HK-2 (cell line): ENCODE results near the gene DNM3.

Experiments
- DNase-seq: peaks from one replicate; pipeline ENCODE4 v3.0.0-alpha.2; 2018; ENCODE audit not compliant: unreplicated experiment

Gene DNM3

DNA sequence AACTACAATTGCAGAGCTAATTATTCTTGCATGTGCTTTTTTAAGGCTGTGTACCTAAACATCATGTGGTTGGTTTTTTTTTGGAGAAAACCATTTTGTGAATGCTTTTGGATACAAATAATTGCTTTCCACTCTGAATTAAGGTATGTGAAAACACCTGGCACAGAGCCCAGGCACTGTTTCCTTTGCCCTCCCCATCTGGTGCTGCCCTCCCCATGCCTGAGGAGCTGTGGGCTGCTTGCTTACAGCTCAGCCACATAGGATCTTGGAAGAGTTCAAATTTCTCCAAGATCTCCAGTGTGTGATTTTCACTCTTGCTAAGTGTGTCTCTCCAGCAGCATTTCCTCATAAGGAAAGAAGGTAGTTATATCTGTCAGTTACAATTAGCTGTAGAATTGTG, 27.8 kb downstream of the DNM3 start:
- DNase-seq, result no peak

- DNase-seq, result no peak
Observed at GRCh38 chr1:171871848-171872247, 30.6 kb downstream of the DNM3 start.

- DNase-seq, result no peak
Observed at GRCh38 chr1:171872430-171872829, 31.1 kb downstream of the DNM3 start.

DNA sequence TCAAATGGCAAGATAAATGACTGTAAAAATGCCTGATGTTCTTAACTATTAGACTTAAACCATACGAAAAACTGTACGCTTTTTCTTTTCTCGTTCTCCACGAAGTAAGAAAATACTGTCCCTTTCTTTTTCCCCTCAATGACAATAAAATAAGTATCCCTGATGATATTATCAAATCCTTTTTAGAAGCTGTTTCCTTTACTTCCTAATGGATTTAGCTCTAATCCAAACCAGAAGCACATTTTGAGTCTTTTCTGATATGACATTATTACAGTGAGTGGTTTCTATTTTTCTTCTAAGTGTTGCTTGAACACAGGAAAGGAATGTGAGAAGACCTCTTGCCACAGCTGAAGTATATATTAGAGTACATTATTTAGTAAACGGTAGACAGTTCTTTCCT, 32.4 kb downstream of the DNM3 start:
- DNase-seq, result no peak

GRCh38 chr1:171877701-171878100, 36.4 kb downstream of the DNM3 start:
- DNase-seq, result no peak

- DNase-seq, result no peak
Observed at GRCh38 chr1:171879556-171879955, 38.3 kb downstream of the DNM3 start.

GRCh38 chr1:171881442-171881841, 40.1 kb downstream of the DNM3 start:
- no peak for DNase-seq

DNA sequence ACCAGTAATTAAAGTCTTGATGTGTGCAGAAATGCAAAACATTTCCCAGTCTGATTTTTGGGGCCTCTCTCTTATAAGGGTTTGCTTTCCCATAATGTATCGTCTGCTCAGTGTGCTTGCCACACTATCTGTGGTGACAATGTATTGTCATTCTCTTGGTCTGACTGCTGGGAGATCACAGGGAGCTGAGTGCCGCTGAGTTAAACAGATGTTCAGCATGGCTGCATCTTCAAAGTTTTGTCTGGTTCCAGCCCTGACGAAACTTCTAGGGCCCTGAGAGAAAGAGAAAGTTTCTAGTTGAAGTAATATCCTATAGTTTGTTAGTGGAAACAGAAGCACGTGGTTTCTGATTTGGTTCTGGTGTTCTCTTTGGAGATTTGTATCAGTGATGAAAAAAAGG, 42.6 kb downstream of the DNM3 start:
- DNase-seq, result no peak

GRCh38 chr1:171884475-171884874, 43.2 kb downstream of the DNM3 start:
- DNase-seq, result no peak

- no peak for DNase-seq
Observed at GRCh38 chr1:171890131-171890530, 48.8 kb downstream of the DNM3 start.

- DNase-seq, result no peak
Observed at GRCh38 chr1:171896936-171897703, 55.8 kb downstream of the DNM3 start.

GRCh38 chr1:171898941-171899340, 57.6 kb downstream of the DNM3 start:
- no peak for DNase-seq

GRCh38 chr1:171899838-171900237, 58.5 kb downstream of the DNM3 start:
- no peak for DNase-seq

DNA sequence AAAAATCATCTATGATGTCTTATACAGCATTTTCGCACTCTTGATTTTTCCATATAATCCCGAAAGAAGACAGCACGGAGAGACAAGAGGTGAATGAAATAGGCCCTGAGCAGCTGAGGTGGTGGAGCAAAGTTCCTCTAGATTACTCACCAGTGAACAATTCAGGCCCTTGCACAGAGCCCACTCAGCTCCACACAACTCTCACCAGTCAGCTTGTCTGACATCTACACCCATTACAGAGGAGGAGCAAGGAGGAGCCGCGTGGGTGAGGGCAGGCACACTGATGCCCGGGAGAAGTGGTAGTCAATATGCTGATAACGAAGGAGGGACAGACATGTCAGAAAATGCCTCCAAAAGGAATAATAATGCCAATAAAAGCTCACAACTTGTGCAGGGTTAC, 59.9 kb downstream of the DNM3 start:
- DNase-seq, result peak; percentile 45

DNA sequence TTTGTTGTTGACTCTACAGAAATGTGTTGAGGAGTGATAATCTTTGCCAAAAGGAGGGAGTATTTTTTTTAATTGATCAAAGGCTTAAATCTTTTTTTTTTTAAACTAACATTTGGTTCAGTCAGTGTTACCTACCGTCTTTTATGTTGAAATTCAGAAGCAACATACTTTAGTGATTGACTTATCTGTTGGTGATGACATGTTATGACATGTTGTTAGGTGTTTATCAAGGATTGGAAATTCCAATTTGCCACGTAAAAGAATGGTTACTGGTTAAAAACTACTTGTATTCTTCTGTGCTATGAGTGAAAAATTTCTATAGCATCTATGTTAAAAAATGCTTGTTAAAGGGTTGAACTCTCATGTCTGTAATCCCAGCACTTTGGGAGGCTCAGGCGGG, 61.2 kb downstream of the DNM3 start:
- DNase-seq, result no peak

GRCh38 chr1:171904778-171905450, 63.6 kb downstream of the DNM3 start:
- no peak for DNase-seq

DNA sequence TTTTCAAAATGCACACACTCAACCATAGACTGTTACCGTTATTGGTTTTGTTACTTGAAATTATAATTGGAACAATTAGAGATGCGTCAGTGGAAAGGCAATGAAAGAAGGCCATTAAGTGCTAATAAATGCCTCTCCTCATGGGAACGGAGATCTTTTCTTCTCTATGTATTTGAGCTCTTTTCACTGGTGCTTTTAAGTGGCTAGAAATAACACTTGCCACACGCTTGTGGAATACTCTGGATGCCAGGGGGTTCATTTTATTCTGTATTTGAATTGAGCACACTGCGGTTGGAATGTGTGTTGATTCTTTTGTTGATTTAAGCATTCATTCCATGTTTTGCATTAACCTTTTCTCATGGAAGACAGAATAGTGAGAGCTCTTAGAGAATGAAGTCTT, 68.4 kb downstream of the DNM3 start:
- no peak for DNase-seq

DNA sequence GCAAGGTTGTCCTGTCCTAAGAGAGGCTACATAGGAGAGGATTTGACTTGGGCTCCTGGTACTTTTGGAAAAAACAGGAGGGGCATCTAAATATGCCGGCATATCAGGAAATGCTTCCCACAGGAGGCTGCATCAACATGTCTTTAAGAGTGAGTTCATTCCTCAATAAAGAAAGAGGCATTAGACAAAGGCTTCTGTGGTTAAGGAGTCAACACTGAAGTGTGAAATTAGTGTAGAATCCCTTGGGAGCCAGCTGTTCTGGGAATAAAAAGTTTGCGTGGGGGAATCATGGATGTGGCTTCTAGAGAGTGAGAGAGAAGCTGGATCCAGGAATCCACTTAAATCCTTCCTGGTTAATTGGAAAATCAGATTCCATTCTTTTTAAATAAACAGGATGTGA, 69.5 kb downstream of the DNM3 start:
- DNase-seq, result no peak

DNA sequence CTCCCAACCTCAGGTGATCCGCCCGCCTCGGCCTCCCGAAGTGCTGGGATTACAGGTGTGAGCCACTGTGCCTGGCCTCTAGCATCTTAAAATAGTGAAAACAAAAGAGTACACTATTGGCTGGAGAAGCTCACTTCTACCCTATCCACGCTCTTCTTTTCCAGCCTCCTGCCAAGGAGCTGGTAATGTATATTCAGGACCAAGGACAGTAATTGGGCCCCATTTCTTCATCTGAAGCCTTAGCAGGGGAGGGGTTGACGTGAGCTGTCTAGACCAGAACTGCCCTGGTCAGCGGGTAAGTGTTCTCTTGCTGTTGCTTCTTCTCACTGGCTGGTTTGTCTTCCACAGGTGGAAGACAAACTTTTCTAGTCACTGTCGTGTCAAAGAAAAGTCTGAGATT, 70.2 kb downstream of the DNM3 start:
- DNase-seq, result no peak

DNA sequence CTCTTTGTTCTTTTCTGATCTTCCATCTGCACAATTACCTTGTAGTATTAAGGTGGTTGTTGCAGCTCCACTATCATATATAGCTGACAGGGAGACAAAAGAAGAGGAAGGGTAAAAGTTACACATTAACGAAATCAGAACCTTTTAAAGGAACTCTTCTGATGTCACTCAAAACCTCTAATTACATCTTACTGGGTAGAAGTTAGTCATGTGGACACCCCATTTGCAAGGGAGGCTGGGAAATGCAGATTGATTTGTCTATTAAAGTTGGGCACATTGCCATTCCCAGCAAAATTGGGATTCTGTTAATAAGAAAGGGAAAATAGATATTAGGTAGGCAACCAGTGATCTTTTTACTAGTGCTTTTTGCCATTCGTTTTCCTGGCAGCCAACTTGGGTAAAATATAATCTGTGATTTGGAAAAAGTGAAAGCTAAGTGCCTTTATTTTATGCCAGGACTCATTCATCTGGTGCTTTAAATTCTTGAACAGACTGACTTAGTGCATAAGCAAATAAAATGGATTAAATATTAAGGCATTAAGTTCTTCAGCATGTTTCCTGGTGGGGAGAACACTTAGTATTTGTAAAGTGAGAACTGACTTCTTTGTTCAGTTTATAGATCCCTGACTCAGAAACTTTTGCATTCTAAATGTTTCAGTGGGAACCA, 71.3 kb downstream of the DNM3 start:
- DNase-seq, result no peak

GRCh38 chr1:171913385-171913784, 72.1 kb downstream of the DNM3 start:
- DNase-seq, result no peak

DNA sequence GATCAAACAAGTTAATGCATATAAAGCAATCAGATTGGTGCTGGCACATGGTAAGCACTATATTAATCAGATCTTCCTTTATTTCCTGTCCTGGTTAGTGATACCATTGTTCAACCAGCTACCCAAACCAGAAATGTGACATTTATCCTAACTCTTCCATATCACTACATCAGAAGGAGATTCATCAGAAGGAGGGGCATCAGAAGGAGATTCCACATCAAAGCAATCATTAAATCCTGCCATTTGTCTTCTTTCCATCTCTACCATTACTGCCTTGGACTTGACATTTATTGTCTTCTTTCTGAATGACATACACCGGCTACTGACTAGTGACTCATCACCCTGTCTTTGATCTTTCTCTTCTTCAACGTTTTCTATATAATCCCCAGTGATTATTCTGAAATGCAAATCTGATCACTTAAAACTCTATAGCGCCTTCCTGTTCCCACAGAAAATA, 75.0 kb downstream of the DNM3 start:
- DNase-seq, result no peak

GRCh38 chr1:171917331-171917730, 76.0 kb downstream of the DNM3 start:
- DNase-seq, result no peak
